Measurements from ENCODE around the gene SUN5.

GRCh38 chr20:33053291-33054106, 49.3 kb upstream of the SUN5 start, which contains the start of gene BPIFB3:
- TF ChIP-seq POLR2A (IDR thresholded peaks at IDR 0.05) (no peak), CTCF (IDR thresholded peaks at IDR 0.05) (no peak)
